HG03439 (cell line): ENCODE measurements around the gene ANKRD11.
"Not testable (repeated sequence)": the region's sequence is repeated elsewhere in the genome, so short reads cannot be mapped to it uniquely, and the experiment has no call there.

Experiments used
- ATAC-seq: cut with Tn5 transposase; IDR thresholded peaks from one replicate; pipeline ENCODE4 v1.9.1; 2021; ENCODE audit warnings: mild to moderate bottlenecking, moderate library complexity; ENCODE audit not compliant: unreplicated experiment

ANKRD11 gene

GRCh38 chr16:89434490-89434889 lies 55.9 kb downstream of the ANKRD11 start:
- no peak for ATAC-seq

GRCh38 chr16:89433363-89433984 lies 56.9 kb downstream of the ANKRD11 start:
- ATAC-seq, result not testable (repeated sequence)

DNA sequence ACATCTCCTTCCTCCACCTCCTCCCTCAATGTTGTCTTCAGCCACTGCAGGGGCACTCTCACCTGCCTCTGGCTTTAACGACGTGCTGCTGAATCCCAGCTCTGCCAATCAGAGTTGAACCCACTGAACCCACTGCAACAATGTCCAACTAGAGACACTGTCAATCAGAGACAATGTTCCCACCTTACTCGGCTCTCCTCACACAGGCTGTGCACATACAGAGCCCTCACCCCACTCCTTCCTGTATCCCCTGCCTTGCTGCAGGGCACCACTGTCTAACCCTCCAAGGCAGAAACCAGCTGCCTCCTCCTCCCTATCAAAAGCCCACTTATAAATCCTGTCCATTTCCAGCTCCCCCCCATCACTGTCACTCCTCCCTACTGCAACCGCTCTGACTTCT lies 58.7 kb downstream of the ANKRD11 start:
- ATAC-seq, result no peak

DNA sequence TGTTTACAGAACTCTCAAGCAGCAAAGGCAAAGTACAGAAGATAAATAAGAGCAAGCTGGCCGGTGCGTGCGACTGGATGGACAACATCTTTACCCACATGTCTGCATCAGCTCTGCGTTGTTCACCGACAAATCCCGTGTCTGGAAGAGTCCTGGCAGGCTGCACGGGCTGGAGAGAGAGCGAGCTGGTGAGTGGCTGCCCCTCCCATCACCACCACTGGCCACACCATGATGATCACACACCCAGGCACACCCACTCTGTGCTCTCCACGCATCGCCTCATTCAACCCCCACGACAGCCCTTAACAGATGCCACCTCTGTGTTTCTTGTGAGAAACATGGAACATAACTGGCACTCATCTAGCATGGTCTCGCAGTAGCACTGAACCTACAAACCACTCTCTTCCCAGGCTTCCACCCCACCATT lies 59.2 kb downstream of the ANKRD11 start:
- no peak for ATAC-seq

- ATAC-seq, result no peak
These were observed 59.8 kb downstream of the ANKRD11 start for GRCh38 chr16:89430436-89431157.

GRCh38 chr16:89428605-89429004 lies 61.8 kb downstream of the ANKRD11 start:
- ATAC-seq, result not testable (repeated sequence)

- ATAC-seq, result no peak
These were observed 63.4 kb downstream of the ANKRD11 start for GRCh38 chr16:89426736-89427530.

DNA sequence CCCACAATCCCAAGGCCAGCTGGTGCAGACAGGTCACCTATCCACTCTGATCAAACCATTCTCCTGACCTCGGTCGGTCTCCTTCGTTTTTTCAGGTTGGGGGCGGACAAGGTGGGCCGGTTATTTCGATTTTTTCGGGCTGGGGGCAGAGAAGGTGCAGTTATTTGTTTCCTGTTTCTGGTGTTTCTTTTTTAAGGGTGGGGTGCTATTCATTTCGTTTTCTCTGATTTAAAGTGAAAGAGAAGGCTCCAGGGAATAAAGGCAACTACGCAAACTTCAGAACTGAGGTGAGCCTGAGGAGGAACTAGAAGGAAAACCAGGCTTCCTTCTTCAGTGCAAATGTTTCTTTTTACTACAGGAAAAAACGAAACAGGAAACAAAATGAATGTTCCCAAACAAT lies 64.8 kb downstream of the ANKRD11 start:
- ATAC-seq, result no peak

DNA sequence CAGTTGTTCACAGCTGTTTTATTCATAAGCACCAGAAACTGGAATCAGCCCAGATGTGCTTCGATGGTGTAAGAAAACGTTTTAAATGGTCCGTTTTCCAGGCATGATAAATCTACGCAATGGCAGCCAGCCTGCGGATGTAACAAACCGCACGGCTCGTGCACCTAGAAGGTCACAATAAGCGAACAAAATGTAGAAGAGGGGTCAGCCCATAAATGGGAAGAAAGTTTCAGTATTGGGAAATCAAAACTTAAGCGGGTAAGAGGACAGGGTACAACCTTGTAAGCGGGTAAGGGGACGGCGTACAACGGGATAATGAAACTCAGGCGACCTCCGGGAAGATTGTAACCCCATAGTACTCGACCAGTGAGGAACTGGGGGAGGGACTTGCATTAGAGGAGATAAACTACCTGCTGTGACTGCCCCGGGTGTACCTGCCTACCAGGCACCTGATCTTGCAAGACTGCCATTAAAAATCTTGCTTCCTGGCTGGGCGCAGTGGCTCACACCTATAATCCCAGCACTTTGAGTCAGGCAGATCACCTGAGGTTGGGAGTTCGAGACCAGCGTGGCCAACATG lies 66.6 kb downstream of the ANKRD11 start:
- no peak for ATAC-seq

DNA sequence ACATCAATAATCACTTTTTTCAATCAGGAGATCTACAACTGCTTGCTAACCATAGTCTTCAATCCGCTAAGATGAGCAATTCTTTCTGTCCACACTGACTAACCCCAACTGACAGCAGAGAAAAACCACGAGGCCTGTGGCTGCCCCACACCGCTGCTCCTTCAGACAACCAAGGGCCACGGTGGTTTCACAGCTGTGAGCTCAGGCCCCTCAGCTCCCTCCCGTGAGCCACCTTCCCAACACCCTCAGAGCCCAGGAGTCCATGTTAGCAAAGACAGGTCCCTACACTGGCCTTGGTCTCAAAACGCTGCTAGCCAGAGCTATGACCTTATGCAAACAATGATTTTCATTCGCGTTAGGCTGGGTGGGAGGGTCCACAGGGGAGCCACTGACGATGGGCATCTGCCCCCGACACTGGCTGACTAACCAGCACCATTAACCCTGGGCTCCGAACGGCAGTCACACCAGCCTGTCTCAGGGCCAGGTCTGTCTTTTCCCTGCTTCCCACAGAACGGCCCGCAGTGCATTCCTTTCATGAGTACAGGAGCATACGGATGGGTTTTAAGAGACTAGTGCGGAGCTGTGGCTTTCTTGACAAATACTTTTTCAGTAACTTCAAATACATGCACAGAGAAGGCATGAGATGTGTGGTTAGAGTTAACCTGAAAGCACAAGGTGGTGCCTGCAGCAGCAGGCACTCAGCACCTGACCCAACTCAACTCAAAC lies 67.3 kb downstream of the ANKRD11 start:
- ATAC-seq, result peak; percentile 56

DNA sequence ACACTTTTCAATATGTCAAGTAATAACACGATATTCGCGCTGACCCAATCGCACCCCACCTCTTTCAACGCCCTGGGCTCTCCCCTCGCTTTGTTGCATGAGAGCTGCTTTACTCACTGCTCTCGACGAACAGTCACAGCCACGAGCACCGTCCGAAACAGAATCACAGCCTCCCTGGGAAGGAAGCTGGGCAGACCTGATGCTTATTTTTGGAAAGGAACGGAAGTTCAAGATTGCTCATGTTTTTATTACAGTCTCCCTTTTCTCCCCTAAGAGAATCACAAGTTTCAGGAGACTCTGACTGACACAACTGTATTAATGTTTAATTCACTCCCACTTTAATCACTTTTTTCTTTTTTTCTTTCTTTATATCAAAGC lies 67.8 kb downstream of the ANKRD11 start:
- peak; percentile 71 for ATAC-seq

GRCh38 chr16:89421300-89421699 lies 69.1 kb downstream of the ANKRD11 start:
- ATAC-seq, result not testable (repeated sequence)

DNA sequence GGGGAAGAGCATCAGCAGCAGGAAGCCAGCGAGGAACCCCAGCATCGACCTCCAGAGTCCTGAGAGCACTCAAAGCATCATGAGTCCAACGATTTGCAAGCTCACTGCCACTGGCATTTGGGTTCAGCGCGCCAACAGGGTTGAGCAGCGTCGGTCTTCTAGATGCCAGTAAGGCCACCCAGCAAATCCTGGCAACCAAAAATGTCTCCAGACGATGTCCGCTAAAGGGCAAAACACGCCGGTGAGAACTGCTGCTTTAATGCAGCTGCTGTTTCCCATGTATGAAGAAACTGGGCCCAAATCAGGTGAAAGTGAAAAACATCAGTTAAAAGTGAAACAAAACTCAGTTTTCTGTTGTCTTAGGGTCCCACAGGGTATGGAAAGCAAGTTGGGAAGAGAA lies 70.2 kb downstream of the ANKRD11 start:
- ATAC-seq, result no peak

DNA sequence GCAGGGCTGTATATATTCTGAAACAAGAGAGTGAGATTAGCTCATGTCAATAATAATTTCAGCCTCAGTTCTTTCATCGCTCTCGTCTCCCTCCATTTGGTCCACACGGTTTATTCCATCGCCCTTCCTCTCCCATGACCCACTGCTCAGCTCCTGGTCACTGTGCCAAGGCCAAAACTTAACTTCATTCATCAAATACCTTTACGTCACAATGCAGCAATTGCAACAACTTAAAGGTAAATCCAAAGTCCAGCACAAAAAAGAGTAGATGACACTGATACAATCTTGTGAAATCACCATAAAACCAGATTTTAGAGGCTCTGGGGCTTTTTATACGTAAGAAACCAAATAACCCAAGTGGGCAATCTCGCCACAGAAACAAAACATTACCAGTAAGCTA lies 72.0 kb downstream of the ANKRD11 start:
- no peak for ATAC-seq

DNA sequence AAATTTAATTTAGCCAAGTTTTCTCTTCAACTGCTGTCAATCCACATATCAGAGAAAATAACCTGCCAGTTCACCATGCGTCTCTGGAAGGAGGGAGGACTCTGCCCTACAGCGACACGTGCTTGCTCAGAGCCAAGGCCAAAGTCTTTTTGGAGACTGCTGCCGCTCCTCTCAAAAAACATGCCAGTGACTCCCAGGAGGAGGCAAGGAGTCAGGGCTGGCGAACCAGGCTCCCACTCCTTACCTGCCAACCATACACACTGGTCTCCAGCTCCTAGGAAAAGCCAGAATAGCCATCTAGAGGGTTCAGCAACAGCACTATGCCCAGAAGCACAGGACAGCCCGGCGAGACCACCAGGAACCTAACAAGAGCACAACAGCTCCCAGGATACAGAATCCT lies 73.0 kb downstream of the ANKRD11 start:
- ATAC-seq, result no peak

- no peak for ATAC-seq
These were observed 76.4 kb downstream of the ANKRD11 start for GRCh38 chr16:89413811-89414585.

DNA sequence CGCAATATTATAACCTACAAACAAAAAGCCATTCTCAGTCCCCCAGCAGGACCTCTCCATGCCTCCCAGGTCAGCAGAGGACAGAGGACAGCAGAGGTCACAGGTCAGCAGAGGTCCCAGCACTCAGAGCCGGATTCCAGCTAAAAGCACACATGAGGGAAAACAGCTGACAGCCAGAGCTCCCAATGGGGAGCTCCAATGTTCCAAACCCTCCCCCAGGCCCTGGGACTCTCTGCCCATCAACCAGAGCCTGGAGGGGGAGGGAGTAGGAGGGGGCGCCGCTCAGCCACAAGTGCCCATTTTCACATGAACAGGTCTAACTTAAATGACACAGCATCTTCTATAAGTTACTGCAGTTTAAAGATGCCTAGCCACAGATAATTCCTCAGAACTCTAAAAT lies 77.5 kb downstream of the ANKRD11 start:
- no peak for ATAC-seq

DNA sequence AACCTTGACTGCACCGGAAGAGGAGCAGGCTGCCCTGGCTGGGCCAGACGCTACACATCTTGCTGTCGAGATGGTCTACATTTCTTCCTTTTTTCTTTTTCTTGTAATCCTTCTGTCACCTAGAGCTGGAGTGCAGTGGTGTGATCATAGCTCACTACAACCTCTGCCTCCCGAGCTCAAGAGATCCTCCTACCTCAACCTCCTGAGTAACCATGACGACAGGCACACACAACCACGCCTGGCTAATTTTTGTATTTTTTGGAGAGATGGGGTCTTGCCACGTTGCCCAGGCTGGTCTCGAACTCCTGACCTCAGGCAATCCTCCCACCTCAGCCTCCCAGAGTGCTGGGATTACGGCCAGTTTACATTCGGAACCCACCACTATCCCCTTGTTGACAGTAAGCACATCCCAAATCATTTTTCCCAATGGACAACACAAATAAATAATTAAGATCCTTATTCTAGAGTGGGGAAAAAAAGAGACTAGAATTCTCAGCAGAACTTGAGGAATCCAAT lies 79.0 kb downstream of the ANKRD11 start:
- ATAC-seq, result no peak

DNA sequence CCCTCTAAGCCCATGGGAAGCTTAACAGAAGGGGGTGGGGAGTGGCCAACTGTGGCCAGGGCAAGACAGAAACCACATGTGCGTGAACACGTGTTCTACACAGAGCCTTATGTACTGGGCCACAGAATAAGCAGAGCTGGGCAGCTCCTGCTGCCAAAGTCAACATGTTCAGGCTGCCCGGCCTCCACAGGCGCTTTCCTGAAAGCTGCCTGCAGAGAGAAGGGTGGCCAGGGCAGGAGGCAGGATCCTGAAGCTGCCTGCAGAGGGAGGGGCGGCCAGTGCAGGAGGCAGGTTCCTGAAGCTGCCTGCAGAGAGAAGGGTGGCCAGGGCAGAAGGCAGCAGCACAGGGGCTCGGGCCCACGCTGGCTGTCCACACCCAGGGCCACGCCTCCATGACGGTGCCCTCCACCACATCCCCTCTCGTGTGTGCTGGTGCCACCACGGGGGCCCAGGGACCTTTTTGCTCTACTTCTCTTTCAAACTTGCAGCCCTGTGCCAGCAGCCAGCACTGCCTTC lies 79.5 kb downstream of the ANKRD11 start:
- no peak for ATAC-seq

- ATAC-seq, result no peak
These were observed 80.0 kb downstream of the ANKRD11 start for GRCh38 chr16:89410322-89410721.
